Retinal pigment epithelial cell (primary cell): ENCODE results near the gene SMG1.
"Not testable (repeated sequence)": the region's sequence is repeated elsewhere in the genome, so short reads cannot be mapped to it uniquely, and the experiment has no call there.

ENCODE experiments used
- DNase-seq: peaks from one replicate; pipeline ENCODE4 v3.0.0-alpha.2; 2010; ENCODE audit warnings: low read depth
- H3K4me3 ChIP-seq: 2 replicates; pipeline ENCODE4 v1.5.1; 2011; ENCODE audit warnings: mild to moderate bottlenecking, low read length, control low read depth, moderate library complexity
- CTCF ChIP-seq: conservative IDR thresholded peaks from 2 replicates; pipeline ENCODE4 v1.5.1; 2011; ENCODE audit warnings: low read depth, low read length, control low read depth, inconsistent platforms

Gene SMG1

GRCh38 chr16:18784917-18785623, 141.1 kb downstream of the SMG1 start:
- no peak for TF ChIP-seq CTCF
- DNase-seq: no peak
- no peak overlapping the region for H3K4me3 ChIP-seq

- no peak for TF ChIP-seq CTCF
- DNase-seq: no peak
- no peak overlapping the region for H3K4me3 ChIP-seq
Observed at GRCh38 chr16:18783430-18784341, 142.5 kb downstream of the SMG1 start.

- TF ChIP-seq CTCF: no peak
- DNase-seq: no peak
- H3K4me3 ChIP-seq: no peak overlapping the region
Observed at GRCh38 chr16:18782697-18783429, 143.3 kb downstream of the SMG1 start.

GRCh38 chr16:18781232-18781631, 145.0 kb downstream of the SMG1 start:
- H3K4me3 ChIP-seq: not testable (repeated sequence)

GRCh38 chr16:18780460-18781026, 145.7 kb downstream of the SMG1 start:
- not testable (repeated sequence) for H3K4me3 ChIP-seq, DNase-seq

More at GRCh38 chr16:18781232-18781631, 145.0 kb downstream of the SMG1 start:
- not testable (repeated sequence) for DNase-seq

- H3K4me3 ChIP-seq, DNase-seq: not testable (repeated sequence)
Observed at GRCh38 chr16:18777664-18778063, 148.5 kb downstream of the SMG1 start.

GRCh38 chr16:18776334-18776733, 149.9 kb downstream of the SMG1 start:
- H3K4me3 ChIP-seq, DNase-seq: not testable (repeated sequence)

- not testable (repeated sequence) for DNase-seq, H3K4me3 ChIP-seq
Observed at GRCh38 chr16:18774651-18775050, 151.6 kb downstream of the SMG1 start.

GRCh38 chr16:18772171-18772570, 154.0 kb downstream of the SMG1 start:
- DNase-seq, H3K4me3 ChIP-seq: not testable (repeated sequence)

- not testable (repeated sequence) for H3K4me3 ChIP-seq, DNase-seq
Observed at GRCh38 chr16:18770336-18770962, 155.8 kb downstream of the SMG1 start.

- H3K4me3 ChIP-seq, DNase-seq: not testable (repeated sequence)
Observed at GRCh38 chr16:18767217-18767616, 159.0 kb downstream of the SMG1 start.

- not testable (repeated sequence) for DNase-seq, H3K4me3 ChIP-seq
Observed at GRCh38 chr16:18762713-18763112, 163.5 kb downstream of the SMG1 start.
